Measurements from ENCODE around the gene EME2. TPM values are rescaled to one million over a fixed set of nuclear protein-coding genes. Genes with fewer than 3 reads are reported as not detected.

The EME2 gene
- total and polyA plus RNA-seq, 7 donors: 2.6 to 11.3 (median 5.2) TPM

- H3K36me3 ChIP-seq (ENCODE audit: insufficient read depth in 1 of 2, low read depth in 1 of 2): peaks cover 0 to 52% of the 10 kb centered on the region in 2 donors
- H3K27me3 ChIP-seq (ENCODE audit: insufficient read depth in 3 of 3, low read length in 2 of 3): no peaks in the 10 kb centered on the region
- intact Hi-C loops (cut with DNase I): no loop called here
- 0 to 1% (median 0%) methylated on average over 44 to 70 of the region's 70 CpGs for WGBS, 3 donors
- H3K4me3 ChIP-seq: peak overlapping the region; percentile 86
- peak overlapping the region; percentile 92 for H3K27ac ChIP-seq
- DNase-seq: peak; percentile 26 to 66
- peaks cover 34% of the 10 kb centered on the region for H3K4me1 ChIP-seq
- H3K9me3 ChIP-seq: no peaks in the 10 kb centered on the region
- no peak for TF ChIP-seq CTCF (IDR thresholded peaks at IDR 0.05)
- ATAC-seq: peak in 1 of 4 donors; percentile 23
Measured at GRCh38 chr16:1781758-1782407, 9.3 kb downstream of the EME2 start.

- no peaks in the 10 kb centered on the region for H3K9me3 ChIP-seq
- H3K4me3 ChIP-seq: peak within 1 kb of the TSS; percentile 86
- H3K36me3 ChIP-seq (ENCODE audit: insufficient read depth in 1 of 2, low read depth in 1 of 2): peaks cover 0 to 52% of the 10 kb centered on the region in 2 donors
- ATAC-seq (peak; percentile 91 to 93 (median 92)), DNase-seq (peak; percentile 100)
- peaks cover 34% of the 10 kb centered on the region for H3K4me1 ChIP-seq
- H3K27me3 ChIP-seq (ENCODE audit: insufficient read depth in 3 of 3, low read length in 2 of 3): no peaks in the 10 kb centered on the region
- 0 to 1% (median 0%) methylated on average over 88 to 102 of the region's 102 CpGs for WGBS, 3 donors
- intact Hi-C loops (cut with DNase I): no loop called here
- TF ChIP-seq CTCF (IDR thresholded peaks at IDR 0.05): no peak
- H3K27ac ChIP-seq: peak within 1 kb of the TSS; percentile 92
Measured at GRCh38 chr16:1782408-1783264, 10.0 kb downstream of the EME2 start, which contains the start of the genes NUBP2 and SPSB3. NUBP2 (plus strand) TSS chr16:1782960; CDS start chr16:1783021, 61 bp downstream. SPSB3 (minus strand) TSS chr16:1782571; CDS start chr16:1781483, 1,088 bp downstream.

GRCh38 chr16:1784977-1785845, 12.6 kb downstream of the EME2 start:
- ATAC-seq (no peak), DNase-seq (peak in 1 of 2 donors; percentile 45)
- Histone ChIP-seq H3K27me3 (ENCODE audit: insufficient read depth in 3 of 3, low read length in 2 of 3) (no peaks in the 10 kb centered on the region), H3K36me3 (ENCODE audit: insufficient read depth in 1 of 2, low read depth in 1 of 2) (peaks cover 0 to 54% of the 10 kb centered on the region in 2 donors), H3K4me1 (peaks cover 28% of the 10 kb centered on the region), H3K9me3 (no peaks in the 10 kb centered on the region), H3K27ac (no peak overlapping the region), H3K4me3 (no peak overlapping the region)
- WGBS, 3 donors: 81 to 88% (median 83%) methylated on average over 26 of the region's 26 CpGs
- no peak for TF ChIP-seq CTCF (IDR thresholded peaks at IDR 0.05)
- intact Hi-C loops (cut with DNase I): no loop called here

- Histone ChIP-seq H3K4me3 (no peak overlapping the region), H3K27ac (no peak overlapping the region), H3K9me3 (no peaks in the 10 kb centered on the region), H3K27me3 (ENCODE audit: insufficient read depth in 3 of 3, low read length in 2 of 3) (no peaks in the 10 kb centered on the region), H3K36me3 (ENCODE audit: insufficient read depth in 1 of 2, low read depth in 1 of 2) (peaks cover 0 to 50% of the 10 kb centered on the region in 2 donors), H3K4me1 (peaks cover 22% of the 10 kb centered on the region)
- TF ChIP-seq CTCF (IDR thresholded peaks at IDR 0.05): no peak
- DNase-seq (peak; percentile 10 to 53), ATAC-seq (no peak)
- intact Hi-C loops (cut with DNase I): no loop called here
- 83 to 88% (median 83%) methylated on average over 14 of the region's 14 CpGs for WGBS, 3 donors
Measured at GRCh38 chr16:1785846-1786170, 13.2 kb downstream of the EME2 start.

Measured in psoas muscle (tissue), 8 donors.